Suprapubic skin (tissue), 4 donors: ENCODE measurements around the gene STON2. TPM values are rescaled to one million over a fixed set of nuclear protein-coding genes. Genes with fewer than 3 reads are reported as not detected.

Experiments used
- DNase-seq, 2 donors: peaks; one replicate each; pipeline ENCODE4 v3.0.0-alpha.2; 2019; ENCODE audit warnings: low spot score in 2 of 2
- H3K27ac ChIP-seq: fragments of 200-600 bp; sonication (generic); one replicate; pipeline ENCODE4 v1.5.1; 2019
- H3K27me3 ChIP-seq: fragments of 200-600 bp; sonication (generic); one replicate; pipeline ENCODE4 v1.5.1; 2019
- H3K36me3 ChIP-seq: fragments of 200-600 bp; sonication (generic); one replicate; pipeline ENCODE4 v1.5.1; 2019
- H3K4me1 ChIP-seq: fragments of 200-600 bp; sonication (generic); one replicate; pipeline ENCODE4 v1.5.1; 2019
- H3K4me3 ChIP-seq: fragments of 200-600 bp; sonication (generic); one replicate; pipeline ENCODE4 v1.5.1; 2019; ENCODE audit warnings: mild to moderate bottlenecking
- H3K9me3 ChIP-seq: fragments of 200-600 bp; sonication (generic); one replicate; pipeline ENCODE4 v1.5.1; 2019
- EP300 ChIP-seq: sonication (generic); formaldehyde crosslinking; IDR thresholded peaks from one replicate; pipeline ENCODE4 v1.6.1; 2017; ENCODE audit warnings: antibody characterized with exemption
- POLR2A ChIP-seq, 2 donors: fragments of 450-650 bp; IDR thresholded peaks; one replicate each; pipeline ENCODE4 v1.6.1; 2017; ENCODE audit warnings: antibody characterized with exemption in 2 of 2, mild to moderate bottlenecking in 2 of 2, moderate library complexity in 2 of 2
- POLR2AphosphoS5 ChIP-seq, 3 donors: sonication (generic); formaldehyde crosslinking; IDR thresholded peaks; one replicate each; pipeline ENCODE4 v1.6.1; 2017; ENCODE audit warnings: antibody characterized with exemption in 3 of 3
- WGBS: methylation state at CpG from one replicate; pipeline ENCODE4 v1.1.5; 2018; 5-methylcytosine and 5-hydroxymethylcytosine counted together
- total RNA-seq, 4 donors: library from RNA; depleted of rRNA; stranded (reverse); fragments of >200 nt; gene quantifications; one replicate each; pipeline ENCODE4 v1.1.0, GENCODE V29; 2016
- TF ChIP-seq, protein P1 (sequence below), 2 donors: fragments of 200-600 bp in 1 of 2; fragments of 450-650 bp in 1 of 2; sonication (generic) in 1 of 2; IDR thresholded peaks; one replicate each; pipeline ENCODE4 v1.5.1; 2016 to 2019; ENCODE audit warnings: antibody characterized with exemption in 2 of 2, mild to moderate bottlenecking in 1 of 2, moderate library complexity in 1 of 2

The STON2 gene
- total RNA-seq, 4 donors from 2014 or later = 19.1 to 39.5 (median 22.8) TPM

DNA sequence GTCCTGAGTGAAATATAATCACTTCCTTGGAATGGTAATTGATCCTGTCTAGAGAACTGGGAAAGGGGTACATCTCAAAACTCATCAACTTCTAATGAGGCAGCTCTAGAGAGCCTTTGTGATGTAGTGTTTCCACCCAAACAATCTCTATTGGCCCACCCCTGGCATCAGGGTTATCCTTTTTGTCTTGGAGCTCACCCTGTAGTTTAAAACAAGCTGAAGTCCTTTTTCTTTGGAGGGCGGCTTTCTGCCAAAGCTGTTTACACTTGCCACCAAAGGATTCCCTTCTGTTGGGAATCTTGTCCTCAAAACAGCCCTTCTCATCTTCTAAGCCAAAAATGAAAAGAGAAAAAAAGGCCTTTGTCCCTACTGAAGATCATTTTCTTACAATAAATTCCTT, 118.8 kb downstream of the STON2 start:
- 58% methylated on average over 1 of the region's 1 CpG for WGBS
- H3K27ac ChIP-seq = no peak overlapping the region
- TF ChIP-seq EP300 = no peak
- TF ChIP-seq, protein P1, sequence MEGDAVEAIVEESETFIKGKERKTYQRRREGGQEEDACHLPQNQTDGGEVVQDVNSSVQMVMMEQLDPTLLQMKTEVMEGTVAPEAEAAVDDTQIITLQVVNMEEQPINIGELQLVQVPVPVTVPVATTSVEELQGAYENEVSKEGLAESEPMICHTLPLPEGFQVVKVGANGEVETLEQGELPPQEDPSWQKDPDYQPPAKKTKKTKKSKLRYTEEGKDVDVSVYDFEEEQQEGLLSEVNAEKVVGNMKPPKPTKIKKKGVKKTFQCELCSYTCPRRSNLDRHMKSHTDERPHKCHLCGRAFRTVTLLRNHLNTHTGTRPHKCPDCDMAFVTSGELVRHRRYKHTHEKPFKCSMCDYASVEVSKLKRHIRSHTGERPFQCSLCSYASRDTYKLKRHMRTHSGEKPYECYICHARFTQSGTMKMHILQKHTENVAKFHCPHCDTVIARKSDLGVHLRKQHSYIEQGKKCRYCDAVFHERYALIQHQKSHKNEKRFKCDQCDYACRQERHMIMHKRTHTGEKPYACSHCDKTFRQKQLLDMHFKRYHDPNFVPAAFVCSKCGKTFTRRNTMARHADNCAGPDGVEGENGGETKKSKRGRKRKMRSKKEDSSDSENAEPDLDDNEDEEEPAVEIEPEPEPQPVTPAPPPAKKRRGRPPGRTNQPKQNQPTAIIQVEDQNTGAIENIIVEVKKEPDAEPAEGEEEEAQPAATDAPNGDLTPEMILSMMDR (IDR thresholded peaks at IDR 0.05) = no peak
- TF ChIP-seq POLR2A (IDR thresholded peaks at IDR 0.05) = no peak
- TF ChIP-seq POLR2AphosphoS5 (IDR thresholded peaks at IDR 0.05) = no peak
- no peak overlapping the region for H3K4me3 ChIP-seq
- peaks cover 16% of the 10 kb centered on the region for H3K36me3 ChIP-seq
- peaks cover 13% of the 10 kb centered on the region for H3K4me1 ChIP-seq
- H3K27me3 ChIP-seq = no peaks in the 10 kb centered on the region
- no peak for DNase-seq
- no peaks in the 10 kb centered on the region for H3K9me3 ChIP-seq

DNA sequence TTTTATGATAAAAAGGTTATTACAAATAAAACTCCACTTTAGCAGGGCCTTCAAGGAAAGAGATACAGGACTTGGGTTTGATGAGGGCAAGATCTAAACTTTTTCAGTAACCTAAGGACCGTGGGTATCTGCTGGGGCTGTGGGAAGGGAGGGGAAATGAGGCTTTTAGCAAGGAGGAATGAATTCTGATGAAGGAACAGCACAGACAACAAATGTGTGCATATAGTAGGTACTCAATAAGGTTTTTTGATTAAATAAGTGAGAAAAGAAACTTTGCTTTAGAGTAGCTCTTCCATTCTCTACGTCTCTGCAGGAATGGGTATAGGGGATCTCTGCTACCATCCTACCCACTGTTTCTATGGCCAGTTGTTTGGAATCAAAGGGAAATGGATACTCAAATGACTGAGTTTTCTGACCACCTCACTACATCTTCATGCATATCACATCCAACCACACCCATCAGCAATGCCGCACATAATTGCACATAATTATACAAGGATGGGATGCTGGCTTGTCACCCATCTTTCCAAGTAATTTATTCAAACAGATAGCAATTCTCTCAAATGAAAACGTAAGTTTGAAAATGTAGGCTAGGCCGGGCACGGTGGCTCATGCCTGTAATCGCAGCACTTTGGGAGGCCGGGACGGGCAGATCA, 119.9 kb downstream of the STON2 start:
- H3K36me3 ChIP-seq = peaks cover 24% of the 10 kb centered on the region
- H3K9me3 ChIP-seq = no peaks in the 10 kb centered on the region
- no peaks in the 10 kb centered on the region for H3K27me3 ChIP-seq
- H3K4me3 ChIP-seq = no peak overlapping the region
- no peak overlapping the region for H3K27ac ChIP-seq
- no peak for DNase-seq
- H3K4me1 ChIP-seq = peaks cover 13% of the 10 kb centered on the region
- WGBS = 86% methylated on average over 9 of the region's 9 CpGs
- no peak for TF ChIP-seq EP300
- TF ChIP-seq, protein P1 (IDR thresholded peaks at IDR 0.05) = no peak

DNA sequence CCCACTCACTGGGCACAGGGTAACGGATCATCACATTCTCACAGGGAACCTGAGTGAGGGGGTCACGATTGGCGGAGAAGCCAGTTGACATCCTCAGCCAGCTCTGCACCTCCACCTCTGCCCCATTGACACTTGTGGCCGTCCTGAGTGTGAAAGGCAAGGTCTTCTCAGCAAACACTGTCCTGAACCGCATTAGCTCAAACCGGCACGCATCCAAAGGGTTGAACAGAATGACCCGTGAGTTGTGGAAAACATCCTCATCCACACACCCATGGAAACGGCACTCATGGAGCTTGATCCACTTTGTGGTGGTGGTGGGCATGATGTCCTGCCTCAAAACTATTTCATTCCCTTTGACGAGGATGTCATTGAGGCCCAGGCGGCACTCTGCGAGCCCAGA, 123.0 kb downstream of the STON2 start:
- 92% methylated on average over 9 of the region's 12 CpGs for WGBS
- Histone ChIP-seq H3K4me3 (no peak overlapping the region), H3K4me1 (peaks cover 10% of the 10 kb centered on the region)

DNA sequence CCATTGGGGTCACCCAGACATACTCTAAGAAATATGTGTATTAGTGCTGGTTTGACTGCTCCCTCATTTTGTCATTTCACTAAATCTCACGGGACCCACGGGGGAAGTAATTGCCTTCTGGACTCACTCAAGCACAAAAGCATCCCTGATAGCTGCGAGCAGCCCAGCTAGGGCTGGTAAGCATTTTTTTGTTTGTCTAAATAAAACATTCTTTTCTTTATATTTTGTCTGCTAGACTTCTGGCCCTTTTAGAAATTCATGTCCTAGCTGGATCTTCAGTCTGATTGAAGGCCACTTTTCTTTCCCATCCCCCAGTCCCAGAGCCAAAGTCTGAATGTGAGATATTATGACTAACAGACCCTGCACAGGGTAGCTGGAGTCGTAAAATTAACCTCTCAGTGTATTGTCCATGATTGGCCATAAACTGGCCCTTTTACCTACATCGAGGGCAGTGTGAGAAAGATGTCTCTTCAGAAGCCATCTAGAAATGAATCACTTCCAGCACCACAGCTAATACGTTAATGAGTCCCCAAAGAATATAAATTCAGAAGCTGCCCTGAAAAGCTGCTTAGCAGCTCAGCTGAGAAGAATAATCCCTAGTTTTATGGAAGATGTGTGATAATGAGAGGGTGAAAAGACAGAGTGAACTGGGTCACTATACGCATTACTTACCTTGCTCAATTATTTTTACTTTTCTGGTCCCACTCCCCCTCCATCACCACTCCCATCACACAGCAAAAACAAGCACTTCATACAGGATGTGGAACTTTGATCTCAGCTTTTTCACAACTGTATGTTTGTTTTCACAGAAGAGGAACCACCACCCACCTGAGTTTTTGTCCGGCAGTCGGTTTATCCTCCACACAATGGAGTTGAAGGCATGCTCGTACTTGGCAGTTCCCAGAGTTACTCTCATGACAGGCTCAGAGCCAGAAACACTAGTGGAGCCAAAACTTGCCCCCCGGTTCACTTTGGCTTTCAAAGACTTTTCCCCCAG, 123.8 kb downstream of the STON2 start:
- DNase-seq = no peak
- H3K36me3 ChIP-seq = peaks cover 25% of the 10 kb centered on the region
- H3K27me3 ChIP-seq = no peaks in the 10 kb centered on the region
- peaks cover 10% of the 10 kb centered on the region for H3K4me1 ChIP-seq
- 74% methylated on average over 11 of the region's 11 CpGs for WGBS
- TF ChIP-seq POLR2A (IDR thresholded peaks at IDR 0.05) = no peak
- TF ChIP-seq, protein P1 (IDR thresholded peaks at IDR 0.05) = no peak
- no peak for TF ChIP-seq POLR2AphosphoS5 (IDR thresholded peaks at IDR 0.05)
- TF ChIP-seq EP300 = no peak
- no peak overlapping the region for H3K4me3 ChIP-seq
- H3K27ac ChIP-seq = no peak overlapping the region
- no peaks in the 10 kb centered on the region for H3K9me3 ChIP-seq

More for the DNA sequence above, 123.0 kb downstream of the STON2 start:
- H3K9me3 ChIP-seq = no peaks in the 10 kb centered on the region
- no peaks in the 10 kb centered on the region for H3K27me3 ChIP-seq
- no peak for DNase-seq
- H3K36me3 ChIP-seq = peaks cover 25% of the 10 kb centered on the region
- no peak overlapping the region for H3K27ac ChIP-seq
- TF ChIP-seq EP300 = no peak
- no peak for TF ChIP-seq POLR2AphosphoS5 (IDR thresholded peaks at IDR 0.05)
- TF ChIP-seq, protein P1 (IDR thresholded peaks at IDR 0.05) = no peak
- no peak for TF ChIP-seq POLR2A (IDR thresholded peaks at IDR 0.05)
